Measurements from ENCODE around the gene MAP3K6. TPM values are rescaled to one million over a fixed set of nuclear protein-coding genes. Genes with fewer than 3 reads are reported as not detected.

MAP3K6 gene
- total RNA-seq, 2 experiments from 2014 or later, result 8.3 to 9.5 TPM

GRCh38 chr1:27400963-27401341 lies 34.2 kb upstream of the MAP3K6 start:
- DNase-seq, result no peak
- ATAC-seq, result no peak
- Mint-ChIP-seq H3K27ac (no peak overlapping the region), H3K27me3 (no peaks in the 10 kb centered on the region), H3K4me1 (ENCODE audit: low read depth) (peaks cover 24% of the 10 kb centered on the region), H3K36me3 (ENCODE audit: low read depth) (no peaks in the 10 kb centered on the region), H3K9me3 (no peaks in the 10 kb centered on the region), H3K4me3 (no peak overlapping the region)
- CTCF ChIA-PET, result interaction anchor here (2.8 to 12.1 kb wide), 4 partner anchors 13 to 206 kb away, joined by 16 to 293 read pairs (median 70); partner anchors contain the start of gene AHDC1
- intact Hi-C loops (cut with micrococcal nuclease), result no loop called here
- POLR2A ChIA-PET, result interaction anchor here (0.7 kb wide), 1 partner anchor 127 kb away, joined by 3 read pairs; no protein-coding TSS in a partner anchor
- TF ChIP-seq CTCF (IDR thresholded peaks at IDR 0.05), result no peak

- intact Hi-C loops (cut with micrococcal nuclease), result no loop called here
- no peak for ATAC-seq
- no peak for TF ChIP-seq CTCF (IDR thresholded peaks at IDR 0.05)
- DNase-seq, result no peak
- H3K4me1 Mint-ChIP-seq (ENCODE audit: low read depth), result peaks cover 24% of the 10 kb centered on the region
- no peak overlapping the region for H3K27ac Mint-ChIP-seq
- H3K36me3 Mint-ChIP-seq (ENCODE audit: low read depth), result no peaks in the 10 kb centered on the region
- ChIA-PET POLR2A (interaction anchor here (0.7 to 2.8 kb wide), 2 partner anchors 44 to 127 kb away, joined by 3 to 10 read pairs; no protein-coding TSS in a partner anchor), CTCF (interaction anchor here (11.4 to 12.1 kb wide), 2 partner anchors 102 to 206 kb away, joined by 106 to 293 read pairs; partner anchors contain the start of gene AHDC1)
- no peaks in the 10 kb centered on the region for H3K9me3 Mint-ChIP-seq
- H3K4me3 Mint-ChIP-seq, result no peak overlapping the region
- H3K27me3 Mint-ChIP-seq, result no peaks in the 10 kb centered on the region
These were observed 33.6 kb upstream of the MAP3K6 start for GRCh38 chr1:27400082-27400962.

GRCh38 chr1:27399251-27400025 lies 32.7 kb upstream of the MAP3K6 start:
- Mint-ChIP-seq H3K4me3 (no peak overlapping the region), H3K36me3 (ENCODE audit: low read depth) (no peaks in the 10 kb centered on the region), H3K27ac (no peak overlapping the region), H3K9me3 (no peaks in the 10 kb centered on the region), H3K4me1 (ENCODE audit: low read depth) (peaks cover 26% of the 10 kb centered on the region), H3K27me3 (no peaks in the 10 kb centered on the region)
- no peak for ATAC-seq
- ChIA-PET POLR2A (interaction anchor here (1.0 to 2.8 kb wide), 4 partner anchors 28 to 99 kb away, joined by 3 to 10 read pairs (median 4); no protein-coding TSS in a partner anchor), CTCF (interaction anchor here (0.6 to 12.1 kb wide), 6 partner anchors 12 to 207 kb away, joined by 3 to 293 read pairs (median 20); partner anchors contain the start of gene AHDC1)
- DNase-seq, result no peak
- intact Hi-C loops (cut with micrococcal nuclease), result loop anchor here (10.0 kb wide), 2 partner anchors 55 to 265 kb away; partner anchors contain the start of gene SYTL1
- no peak for TF ChIP-seq CTCF (IDR thresholded peaks at IDR 0.05)

GRCh38 chr1:27398405-27399149 lies 31.8 kb upstream of the MAP3K6 start:
- H3K36me3 Mint-ChIP-seq (ENCODE audit: low read depth), result no peaks in the 10 kb centered on the region
- no peak overlapping the region for H3K4me3 Mint-ChIP-seq
- no peak for DNase-seq
- H3K9me3 Mint-ChIP-seq, result no peaks in the 10 kb centered on the region
- H3K27me3 Mint-ChIP-seq, result no peaks in the 10 kb centered on the region
- ATAC-seq, result no peak
- no peak for TF ChIP-seq CTCF (IDR thresholded peaks at IDR 0.05)
- no peak overlapping the region for H3K27ac Mint-ChIP-seq
- ChIA-PET POLR2A (interaction anchor here (0.6 to 2.8 kb wide), 5 partner anchors 27 to 98 kb away, joined by 3 to 10 read pairs (median 3); no protein-coding TSS in a partner anchor), CTCF (interaction anchor here (0.6 to 12.1 kb wide), 7 partner anchors 11 to 264 kb away, joined by 3 to 293 read pairs (median 16); partner anchors contain the start of gene AHDC1)
- peaks cover 18% of the 10 kb centered on the region for H3K4me1 Mint-ChIP-seq (ENCODE audit: low read depth)
- intact Hi-C loops (cut with micrococcal nuclease), result loop anchor here (10.0 kb wide), 2 partner anchors 54 to 266 kb away; partner anchors contain the start of gene SYTL1

Data from activated CD8-positive, alpha-beta T cell treated with anti-CD3 and anti-CD28 coated beads for 36 hours (primary cell).